NCI-H510A (cell line): ENCODE measurements around the gene APMAP.
A peak's percentile ranks its signal among the peaks of the same experiment; 100 is the strongest.

Experiments
- DNase-seq: peaks from one replicate; lab custom pipeline; 2025; lab: John Stamatoyannopoulos, UW

APMAP gene, protein sequence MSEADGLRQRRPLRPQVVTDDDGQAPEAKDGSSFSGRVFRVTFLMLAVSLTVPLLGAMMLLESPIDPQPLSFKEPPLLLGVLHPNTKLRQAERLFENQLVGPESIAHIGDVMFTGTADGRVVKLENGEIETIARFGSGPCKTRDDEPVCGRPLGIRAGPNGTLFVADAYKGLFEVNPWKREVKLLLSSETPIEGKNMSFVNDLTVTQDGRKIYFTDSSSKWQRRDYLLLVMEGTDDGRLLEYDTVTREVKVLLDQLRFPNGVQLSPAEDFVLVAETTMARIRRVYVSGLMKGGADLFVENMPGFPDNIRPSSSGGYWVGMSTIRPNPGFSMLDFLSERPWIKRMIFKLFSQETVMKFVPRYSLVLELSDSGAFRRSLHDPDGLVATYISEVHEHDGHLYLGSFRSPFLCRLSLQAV

DNA sequence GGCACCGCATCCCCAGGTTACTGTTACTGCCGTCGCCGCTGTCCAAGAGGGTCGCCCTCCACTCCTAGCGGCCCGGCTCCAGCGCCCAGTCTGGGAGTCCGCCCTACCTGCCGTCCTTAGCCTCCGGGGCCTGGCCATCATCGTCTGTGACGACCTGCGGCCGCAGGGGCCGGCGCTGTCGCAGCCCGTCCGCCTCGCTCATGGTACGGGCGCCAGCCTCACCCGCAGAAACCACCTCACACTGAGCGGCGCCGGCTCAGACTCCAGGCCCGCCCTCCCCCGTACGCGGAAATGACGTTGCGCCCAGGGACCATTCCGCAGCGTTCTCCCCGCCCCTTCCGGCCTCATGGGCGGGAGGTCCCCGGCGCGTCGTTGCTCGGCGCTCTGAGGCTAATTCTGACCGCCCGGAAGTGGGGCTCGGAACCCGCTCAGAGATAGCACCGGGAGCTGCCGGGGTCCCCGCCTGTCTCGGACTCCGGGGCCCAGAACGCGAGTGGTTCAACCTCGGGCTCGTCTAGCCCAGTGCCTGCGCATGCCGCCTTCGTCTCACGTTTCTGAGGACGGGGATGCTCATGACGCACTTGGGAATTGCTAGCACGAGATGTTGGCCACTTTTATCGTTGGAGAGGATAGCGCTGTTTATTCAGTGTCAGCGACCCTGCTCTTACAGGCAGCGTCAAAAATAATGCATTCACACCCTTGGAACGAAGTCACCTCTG is at the start of gene APMAP:
TSS of gene APMAP (minus strand) at position 265 of the 719 bp plus-strand sequence. CDS start at position 202, 63 bp downstream.
- peak; percentile 96 for DNase-seq

DNA sequence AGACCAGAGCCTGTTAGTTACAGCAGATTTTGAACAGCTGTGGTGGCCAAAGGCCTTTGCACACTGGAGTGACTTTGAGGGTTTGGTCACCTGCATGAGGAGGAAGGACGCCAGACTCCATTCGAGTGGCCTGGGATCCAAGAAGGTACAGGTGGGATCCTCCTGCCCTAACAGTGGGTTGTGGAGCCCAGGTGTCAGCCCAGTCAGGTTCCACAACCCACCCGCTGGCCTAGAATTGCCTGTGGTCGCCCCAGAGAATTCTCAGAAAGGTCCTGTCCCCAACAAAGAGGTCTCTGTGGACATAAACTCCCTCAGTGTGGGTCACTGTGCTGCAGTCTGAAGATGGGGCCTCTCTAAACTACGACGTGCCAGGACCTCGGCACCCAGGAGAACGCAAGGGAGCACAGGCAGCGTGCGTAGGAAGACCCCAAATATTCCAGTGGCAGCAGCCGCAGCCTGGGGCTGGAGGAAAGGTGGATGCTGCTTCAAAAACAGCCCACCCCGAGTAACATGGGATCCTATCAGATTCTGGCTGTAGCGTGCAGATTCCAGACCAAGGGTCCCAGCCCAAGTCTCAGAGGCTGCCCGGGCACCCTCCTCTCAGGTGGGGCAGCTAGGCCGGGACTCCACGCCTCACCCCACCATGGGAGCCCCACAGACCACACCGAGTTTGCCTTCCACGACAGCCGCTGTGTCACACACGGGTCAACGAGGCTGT is 49.4 kb upstream of the APMAP start:
- no peak for DNase-seq

DNA sequence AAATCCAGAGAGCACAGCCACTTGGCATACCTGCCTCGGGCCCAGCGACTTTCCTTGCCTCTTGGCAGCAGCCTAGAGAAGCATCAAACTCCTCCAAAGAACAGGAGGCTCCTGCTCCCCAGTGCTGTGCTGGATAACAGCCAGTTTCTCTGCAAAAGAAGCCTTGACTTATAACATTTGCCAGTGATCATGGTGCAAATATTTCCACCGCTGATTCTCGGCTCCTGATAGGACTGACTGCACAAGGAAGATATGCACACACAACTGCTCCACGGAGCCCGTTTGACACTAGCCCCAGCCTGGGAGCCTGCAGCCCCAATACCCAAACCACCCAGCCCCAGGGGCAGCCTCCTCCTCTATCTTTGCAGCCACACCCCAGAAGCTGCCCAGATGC is 47.9 kb upstream of the APMAP start:
- no peak for DNase-seq

DNA sequence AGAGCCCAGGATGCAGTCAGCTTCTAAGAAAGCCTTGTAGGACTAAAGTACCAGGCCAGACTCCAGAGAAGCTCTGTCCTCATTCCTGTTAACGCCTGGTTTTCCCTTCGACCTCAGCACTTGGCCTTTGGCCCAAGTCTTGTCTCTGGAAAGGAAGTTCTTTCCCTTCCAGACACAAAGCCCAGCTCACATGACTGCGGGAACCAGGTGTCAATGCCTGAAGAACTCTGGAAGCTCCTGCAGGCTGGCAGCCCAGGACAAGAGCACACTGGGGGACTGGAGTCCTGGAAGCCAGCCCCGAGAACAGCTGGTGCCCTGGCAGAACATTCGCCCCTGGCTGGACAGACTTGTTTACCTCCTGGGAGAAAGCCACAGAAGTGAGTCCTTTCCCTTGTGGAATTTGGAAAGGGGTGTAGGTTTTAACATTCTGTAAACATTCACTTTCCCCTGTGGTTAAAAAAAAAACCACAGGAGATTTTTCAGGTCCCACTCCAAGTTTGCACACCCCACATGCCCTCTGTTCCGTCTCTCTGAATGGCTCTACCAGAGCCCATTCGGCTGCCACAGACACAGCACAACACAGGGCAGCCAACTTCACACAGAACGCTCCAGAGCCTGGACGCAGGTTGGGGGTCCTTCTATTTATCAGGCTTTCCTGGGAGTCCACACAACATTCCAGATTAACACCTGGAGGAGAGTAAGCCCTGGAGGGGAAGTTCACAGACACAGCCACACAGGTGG is 47.3 kb upstream of the APMAP start:
- no peak for DNase-seq

DNA sequence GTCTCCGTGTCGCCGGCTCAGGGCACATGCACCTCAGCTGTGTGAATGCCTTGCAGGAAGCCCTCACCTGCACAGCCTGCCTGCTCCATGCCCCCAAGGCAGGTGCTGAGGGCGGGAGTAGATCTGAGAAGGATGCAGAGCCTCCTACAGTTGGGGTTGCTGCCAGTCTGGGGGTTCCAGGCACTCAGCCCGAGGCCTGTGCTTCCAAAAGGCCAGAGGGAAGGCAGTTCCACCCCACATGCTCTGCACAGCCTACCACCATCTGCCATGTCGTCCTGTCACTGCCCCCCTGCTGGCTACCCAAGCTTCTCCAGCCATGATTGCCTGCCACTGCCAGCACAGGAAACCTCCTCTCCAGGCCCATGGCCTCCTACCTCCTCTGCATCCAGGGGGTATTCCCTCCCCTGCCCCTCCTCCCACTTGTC is 46.1 kb upstream of the APMAP start:
- no peak for DNase-seq

DNA sequence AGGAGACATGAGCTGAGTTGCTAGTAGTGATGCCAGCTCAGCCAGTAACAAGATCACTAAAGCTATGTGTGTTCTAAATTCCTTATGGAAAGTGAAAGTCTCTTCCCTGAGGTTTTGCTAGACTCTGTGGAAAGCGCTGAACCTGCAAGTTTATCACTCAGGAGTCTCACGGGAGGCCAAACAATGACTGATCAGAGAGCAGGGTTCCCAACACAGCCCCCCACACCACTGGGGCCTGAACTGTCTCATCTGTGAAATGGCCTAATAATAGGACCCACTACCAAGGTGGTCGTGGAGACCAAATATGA is 45.5 kb upstream of the APMAP start:
- DNase-seq, result no peak

DNA sequence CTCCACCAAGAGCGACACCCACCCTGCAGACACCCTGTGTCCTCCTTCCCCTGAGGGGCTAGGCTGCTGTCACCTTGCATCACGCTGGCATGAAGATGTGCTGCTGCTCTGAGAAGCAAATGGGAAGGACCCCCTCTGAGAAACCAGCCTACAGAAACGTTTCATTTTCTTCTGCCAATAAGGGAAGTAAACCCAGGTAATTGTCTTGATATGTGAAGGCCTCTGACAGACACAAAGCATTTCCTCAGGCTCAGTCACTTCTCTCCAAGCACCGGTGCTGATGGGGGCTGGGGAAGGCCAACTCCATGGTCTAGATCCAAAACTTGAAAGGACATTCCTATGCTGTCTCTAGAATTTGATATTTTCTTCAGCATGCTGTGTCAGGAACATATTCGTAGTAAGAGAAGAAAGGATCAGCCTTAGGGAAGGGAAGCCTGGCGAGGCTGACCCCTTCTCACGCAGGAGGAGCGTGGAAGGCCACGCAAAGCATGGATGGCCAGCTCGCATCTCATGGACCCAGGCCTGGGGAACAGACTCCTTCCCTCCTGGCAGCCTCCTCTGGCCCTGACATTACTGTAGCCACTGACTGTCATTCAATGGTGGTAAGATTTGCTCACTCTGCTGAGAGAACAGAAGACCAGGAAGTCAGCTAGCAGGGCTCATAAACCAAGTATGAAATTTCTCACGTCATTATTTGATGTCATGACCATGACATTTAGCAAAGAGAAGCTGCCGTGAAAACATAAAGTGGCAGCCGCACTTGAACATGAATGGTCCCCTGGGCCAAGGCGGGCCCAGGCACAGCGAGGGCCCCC is 44.9 kb upstream of the APMAP start:
- DNase-seq, result no peak

DNA sequence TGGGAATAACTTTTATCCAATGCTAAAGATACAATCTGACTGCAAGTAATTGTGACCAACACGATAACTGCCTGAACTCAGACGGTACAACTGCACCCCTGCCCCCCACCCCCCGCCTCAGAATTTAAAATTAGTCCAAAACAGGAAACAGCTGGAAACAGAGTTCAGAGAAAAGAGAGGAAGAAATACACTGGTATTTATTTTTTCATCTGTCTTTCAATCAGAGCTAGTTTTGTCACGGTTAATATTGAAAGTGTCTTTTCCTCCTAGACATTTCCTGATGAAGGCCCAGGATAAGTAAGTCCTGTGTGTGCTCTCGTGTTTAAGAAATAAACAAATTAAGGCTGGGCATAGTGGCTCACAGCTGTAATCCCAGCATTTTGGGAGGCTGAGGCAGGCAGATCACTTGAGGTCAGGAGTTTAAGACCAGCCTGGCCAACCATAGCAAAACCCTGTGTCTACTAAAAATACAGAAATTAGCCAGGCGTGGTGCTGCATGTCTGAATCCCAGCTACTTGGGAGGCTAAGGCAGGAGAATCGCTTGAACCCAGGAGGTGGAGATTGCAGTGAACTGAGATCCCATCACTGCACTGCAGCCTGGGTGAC is 43.9 kb upstream of the APMAP start:
- DNase-seq, result no peak

DNA sequence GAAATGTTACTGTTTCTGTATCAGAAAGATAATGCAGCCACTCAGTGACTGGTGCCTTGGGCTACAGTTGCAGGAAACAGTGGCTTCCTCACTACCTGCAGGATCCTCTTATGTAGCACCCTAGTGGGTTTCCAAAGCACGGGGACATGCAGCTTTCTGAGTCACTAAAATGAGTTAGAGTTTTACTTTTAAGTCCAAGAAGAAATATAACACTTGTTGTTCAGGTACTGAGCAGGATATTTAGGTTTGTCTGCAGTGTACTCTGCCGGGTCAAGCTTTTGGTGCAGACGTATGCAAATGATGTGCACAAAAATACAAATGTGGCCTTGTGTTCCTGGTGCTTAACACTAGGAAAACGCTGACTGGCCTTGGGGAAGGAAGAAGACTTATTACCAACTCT is 43.4 kb upstream of the APMAP start:
- no peak for DNase-seq

DNA sequence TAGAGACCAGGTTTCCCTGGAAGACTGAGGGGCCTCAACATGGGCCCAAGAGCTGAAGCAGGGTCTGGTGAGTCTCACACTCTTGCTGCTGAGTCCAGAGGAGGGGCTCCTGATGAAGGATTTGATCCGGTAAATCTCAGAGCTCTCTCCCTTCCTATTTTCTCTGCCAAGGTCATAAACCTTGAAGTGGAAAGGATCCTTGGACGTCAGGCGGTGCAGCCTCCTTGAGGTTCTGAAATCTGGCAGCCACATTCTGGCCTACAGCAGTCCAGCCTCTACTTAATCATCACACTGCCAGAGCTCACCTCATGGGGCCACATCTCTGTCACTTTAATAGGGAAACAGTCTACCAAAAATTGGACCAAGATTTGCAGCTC is 41.4 kb upstream of the APMAP start:
- DNase-seq, result no peak

DNA sequence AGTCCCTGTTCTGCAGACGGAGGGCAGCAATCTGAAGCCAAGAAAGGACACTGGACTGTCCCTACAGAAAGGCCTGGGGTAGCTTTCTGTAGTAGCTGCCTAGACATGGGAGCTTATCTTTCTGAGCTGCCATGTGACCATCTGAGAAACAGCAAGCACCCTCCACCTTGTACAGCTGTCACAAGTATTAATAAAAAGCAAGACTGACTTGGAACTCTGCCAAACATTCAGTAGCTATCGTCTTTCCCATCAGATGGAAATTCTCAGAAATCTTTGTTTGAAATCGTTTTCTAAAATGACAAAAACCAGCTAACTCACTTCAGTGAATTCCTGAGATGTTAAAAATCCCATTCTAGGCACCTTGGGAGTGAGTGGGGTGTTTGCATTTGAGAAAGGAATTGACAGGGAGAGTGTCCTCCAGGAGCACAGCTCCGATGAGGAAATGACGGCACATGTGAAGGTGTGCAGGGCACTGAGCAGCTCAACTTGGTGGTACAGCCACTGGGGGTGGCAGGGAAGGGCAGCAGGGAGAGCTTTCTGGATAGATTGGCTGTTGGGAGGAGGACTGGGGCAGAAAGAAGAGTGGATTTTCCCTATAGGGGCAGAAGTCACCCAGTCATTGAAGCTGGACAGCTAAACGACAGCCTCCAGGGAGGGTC is 40.8 kb upstream of the APMAP start:
- DNase-seq, result peak; percentile 61

DNA sequence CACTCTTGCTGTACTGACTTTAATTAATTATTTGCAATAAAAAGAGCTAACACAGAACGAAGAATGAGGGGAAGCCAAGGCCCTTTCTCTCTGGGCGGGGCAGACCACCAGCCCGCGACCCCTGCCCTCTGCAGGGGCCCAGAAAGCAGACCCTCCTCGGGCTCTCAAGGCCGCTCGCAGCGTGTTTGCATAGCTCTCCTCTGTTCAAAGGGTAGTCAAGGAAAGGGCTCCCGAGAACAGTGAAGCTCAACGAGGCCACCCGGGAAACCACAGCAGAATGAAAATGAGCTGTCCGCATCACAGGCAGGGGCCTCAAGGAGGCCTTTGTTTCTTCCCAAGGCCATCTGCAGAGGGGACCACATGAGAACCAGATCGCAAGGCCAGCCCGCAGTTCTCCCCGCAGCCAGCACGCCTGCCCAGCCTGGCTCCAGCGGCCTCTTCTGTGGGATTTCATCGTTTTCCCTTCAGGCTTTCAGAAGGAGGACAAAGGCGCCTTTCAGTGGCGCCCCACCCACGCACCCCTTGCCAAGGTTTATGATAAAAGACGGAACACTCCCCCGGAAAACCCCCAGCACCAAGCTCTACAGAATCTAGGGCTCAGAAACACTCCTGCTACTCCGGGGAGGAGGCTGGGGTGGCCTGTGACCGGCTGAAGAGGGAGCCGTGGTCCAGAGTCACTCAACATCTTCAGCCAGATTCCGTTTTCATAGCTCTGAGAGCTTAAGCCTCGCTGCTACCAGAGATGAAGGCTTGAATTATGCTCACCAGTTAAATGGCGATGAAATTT is 40.1 kb upstream of the APMAP start:
- no peak for DNase-seq

DNA sequence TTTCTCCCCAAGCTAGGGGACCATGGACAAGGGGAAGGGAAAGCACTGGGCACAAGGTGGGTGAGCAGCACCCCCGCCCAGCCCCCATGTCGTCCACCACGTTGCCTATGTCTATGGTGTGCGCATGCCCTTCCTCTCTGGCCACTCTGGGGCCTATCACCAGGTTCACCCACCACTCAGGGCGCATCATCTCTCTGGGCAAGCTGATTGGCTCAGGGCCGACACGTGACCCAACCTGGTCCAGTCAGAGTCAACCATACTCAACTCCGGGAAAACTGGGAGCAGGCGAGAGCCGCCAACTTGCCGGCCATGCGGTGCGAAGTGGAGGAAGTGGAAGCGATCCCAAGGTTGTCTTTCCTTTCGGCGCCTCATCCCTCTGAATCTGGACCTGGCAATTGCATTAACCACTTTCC is 39.5 kb upstream of the APMAP start:
- no peak for DNase-seq

DNA sequence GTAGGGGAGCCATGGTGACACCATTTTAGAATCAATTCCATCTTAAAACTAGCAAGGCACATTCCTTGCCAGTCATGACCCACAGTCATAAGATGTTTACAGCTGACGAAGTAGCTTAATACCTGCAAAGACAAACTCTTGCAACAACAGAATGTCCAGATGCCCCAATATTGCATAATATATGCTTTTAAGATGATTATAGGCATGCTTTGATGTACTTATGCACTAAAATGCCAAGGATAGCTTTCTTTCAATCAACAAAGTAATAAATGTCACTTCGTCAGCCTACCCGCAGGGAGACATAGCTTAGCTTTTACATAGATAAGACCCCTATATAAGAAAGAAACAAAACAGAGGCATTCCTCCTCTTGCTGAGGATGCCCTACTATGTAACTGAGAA is 38.7 kb upstream of the APMAP start:
- DNase-seq, result no peak

DNA sequence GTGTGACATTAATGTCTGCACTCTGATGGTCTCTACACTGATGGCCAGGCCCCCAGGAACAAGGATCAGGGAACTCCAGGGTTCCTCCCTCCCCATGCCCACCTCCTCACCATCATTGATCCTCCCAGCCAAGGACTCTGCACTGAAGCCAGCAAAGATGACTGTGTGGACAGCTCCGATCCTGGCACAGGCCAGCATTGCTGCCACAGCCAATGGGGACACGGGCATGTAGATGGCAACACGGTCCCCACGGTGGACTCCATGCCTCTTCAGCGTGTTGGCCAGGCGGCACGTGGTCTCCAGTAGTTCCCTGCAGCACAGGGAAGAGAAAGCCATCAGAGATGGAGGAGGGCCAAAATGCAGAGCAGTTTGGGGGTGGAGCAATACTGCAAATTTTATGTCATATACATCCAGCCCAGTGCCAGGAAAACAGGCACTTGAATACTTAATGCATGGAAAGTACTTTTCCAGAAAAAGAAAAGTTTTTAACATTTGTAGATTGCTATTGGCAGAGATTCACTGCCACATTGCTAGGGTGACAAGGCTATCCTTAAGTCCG is 38.2 kb upstream of the APMAP start:
- no peak for DNase-seq

DNA sequence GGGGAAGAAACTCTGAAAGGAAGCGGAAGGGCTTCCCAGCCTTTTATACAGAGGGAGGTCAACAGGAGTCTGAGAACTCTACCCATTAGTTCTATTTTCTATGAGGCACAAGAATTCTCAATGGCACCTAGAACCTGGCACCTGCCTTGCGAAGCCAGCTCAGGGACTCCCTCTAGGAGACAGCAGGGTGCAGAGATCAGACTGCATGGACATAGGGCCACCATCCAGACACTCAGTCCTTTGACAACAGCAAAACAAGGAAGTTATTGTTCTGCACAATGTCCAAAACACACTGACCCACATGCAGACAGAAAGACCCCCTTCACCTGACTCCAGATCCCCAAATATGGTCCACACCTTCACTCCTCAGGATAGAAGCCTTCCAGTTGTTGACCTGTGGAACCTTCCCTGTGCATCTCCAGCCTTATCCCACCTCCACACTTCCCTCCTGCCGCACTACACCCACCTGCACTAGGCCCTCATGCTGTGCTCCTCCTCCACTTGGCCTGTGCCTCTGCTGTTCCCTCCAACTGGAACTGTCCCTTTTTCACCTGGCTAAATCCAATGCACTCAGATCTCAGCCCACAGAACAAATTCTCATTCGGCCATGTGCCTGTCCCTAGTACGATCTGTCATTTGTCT is 37.6 kb upstream of the APMAP start:
- no peak for DNase-seq

DNA sequence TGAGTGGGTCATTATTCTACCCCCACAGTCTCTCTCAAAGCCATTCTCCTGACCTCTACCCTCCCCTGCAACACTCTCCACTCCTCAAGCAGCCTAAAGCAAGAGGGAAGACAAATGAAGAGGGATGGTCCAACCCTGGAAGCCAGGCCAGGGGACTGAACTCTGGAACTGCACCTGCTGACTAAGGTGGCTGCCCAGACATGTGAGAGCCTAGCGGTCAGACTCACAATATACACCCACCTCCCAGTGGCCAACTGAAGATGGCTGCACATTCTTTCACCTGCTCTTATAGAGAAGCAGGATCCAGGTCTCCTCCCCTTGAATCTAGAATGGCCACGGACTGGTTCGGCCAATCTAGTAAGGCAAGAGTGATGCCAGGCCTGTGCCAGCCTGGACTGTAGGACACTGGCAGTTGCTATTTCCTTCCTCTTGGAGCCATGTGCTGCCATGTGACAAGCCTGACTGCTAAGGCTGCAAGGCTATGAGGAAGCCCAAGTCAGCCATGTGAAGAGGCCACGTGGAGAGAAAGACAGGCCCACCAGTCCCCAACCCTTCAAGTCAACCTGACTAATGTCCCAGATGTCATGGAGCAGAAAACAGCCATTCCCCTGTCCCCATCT is 33.5 kb upstream of the APMAP start:
- DNase-seq, result no peak

DNA sequence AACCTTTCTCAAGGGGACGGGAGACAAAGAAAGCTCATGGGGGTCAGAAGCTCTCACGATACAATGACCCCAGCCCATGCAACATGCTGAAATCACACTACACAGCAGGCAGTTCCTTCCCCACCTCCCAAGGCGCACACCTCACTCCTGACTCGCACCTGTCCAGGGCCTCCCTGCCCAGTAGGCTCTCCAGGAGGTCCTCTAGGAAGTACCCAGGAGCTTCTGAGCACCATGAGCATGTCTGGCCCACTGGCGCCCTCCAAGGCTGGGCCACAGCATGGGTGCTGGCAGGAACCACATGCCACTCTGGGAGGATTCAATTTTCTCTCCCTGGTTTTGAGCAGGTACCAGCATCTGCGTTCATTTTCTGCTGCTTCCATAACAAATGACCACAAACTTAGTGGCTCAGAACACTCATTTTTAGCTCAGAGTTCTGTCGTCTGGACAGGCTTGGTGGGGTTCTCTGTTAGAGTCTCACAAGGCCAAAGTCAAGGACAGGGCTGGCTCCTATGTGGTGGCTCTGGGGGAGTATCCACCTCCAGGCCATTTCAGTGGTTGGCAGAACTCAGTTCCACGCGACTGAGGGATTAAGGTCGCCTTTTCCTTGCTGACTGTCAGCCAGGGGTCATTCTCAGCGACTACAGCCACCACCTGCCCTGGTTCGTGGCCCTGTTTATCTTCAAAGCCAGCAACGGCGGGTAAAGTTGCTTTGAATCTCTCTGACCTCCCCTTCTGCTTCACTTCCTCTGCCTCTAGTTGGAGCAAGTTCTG is 32.7 kb upstream of the APMAP start:
- no peak for DNase-seq
